K562 (cell line): ENCODE results near the gene OR8S1. TPM values are rescaled to one million over a fixed set of nuclear protein-coding genes. Genes with fewer than 3 reads are reported as not detected.

Experiments used
- BMI1 ChIP-seq: fragments of 150-350 bp; IDR thresholded peaks from 2 replicates; pipeline ENCODE4 v1.6.1; 2014; ENCODE audit warnings: low read length
- CTCF ChIP-seq, 3 experiments: IDR thresholded peaks in 2 of 3; conservative IDR thresholded peaks in 1 of 3; 2 replicates each; pipeline ENCODE4 v1.5.1; 2011 to 2012; ENCODE audit warnings: low read length in 3 of 3, mild to moderate bottlenecking in 3 of 3, control low read depth in 2 of 3, improper control_type of control experiment in 1 of 3, inconsistent platforms in 1 of 3, low read depth in 1 of 3, mixed read lengths in 1 of 3, moderate library complexity in 1 of 3; ENCODE audit not compliant: insufficient read depth in 2 of 3
- E2F4 ChIP-seq: sonication (generic); formaldehyde crosslinking; IDR thresholded peaks from 2 replicates; pipeline ENCODE4 v1.8.0; 2022; ENCODE audit warnings: mild to moderate bottlenecking, low read depth, missing genetic modification reagents
- ELF4 ChIP-seq: fragments of 450-650 bp; formaldehyde crosslinking; IDR thresholded peaks from 2 replicates; pipeline ENCODE4 v1.4.0; 2022; ENCODE audit warnings: missing genetic modification characterization
- FOXK1 ChIP-seq: sonication (generic); formaldehyde crosslinking; IDR thresholded peaks from 2 replicates; pipeline ENCODE4 v1.8.0; 2022; ENCODE audit warnings: missing genetic modification reagents, mild to moderate bottlenecking, borderline replicate concordance
- FOXM1 ChIP-seq, 2 experiments: fragments of 450-650 bp in 1 of 2; sonication (generic) in 1 of 2; formaldehyde crosslinking in 1 of 2; IDR thresholded peaks; 2 replicates each; pipeline versions ENCODE4 v1.6.1 to v1.9.0; 2017 to 2022; ENCODE audit warnings: low read depth in 2 of 2, mild to moderate bottlenecking in 2 of 2, missing genetic modification reagents in 1 of 2, moderate library complexity in 1 of 2
- GTF2F1 ChIP-seq: IDR thresholded peaks from 2 replicates; pipeline ENCODE4 v1.6.1; 2011; ENCODE audit warnings: low read depth, low read length, improper control_type of control experiment
- HCFC1 ChIP-seq: IDR thresholded peaks from 2 replicates; pipeline ENCODE4 v1.6.1; 2012; ENCODE audit warnings: low read depth, low read length, improper control_type of control experiment
- KAT8 ChIP-seq: fragments of 450-650 bp; IDR thresholded peaks from 2 replicates; pipeline ENCODE4 v1.6.1; 2016; ENCODE audit warnings: low read depth, mild to moderate bottlenecking
- MAZ ChIP-seq, 2 experiments: fragments of 450-650 bp in 1 of 2; sonication (generic) in 1 of 2; formaldehyde crosslinking; IDR thresholded peaks in 1 of 2; conservative IDR thresholded peaks in 1 of 2; 2 replicates each; pipeline versions ENCODE4 v1.4.0 to v1.5.0; 2020; ENCODE audit warnings: mild to moderate bottlenecking in 1 of 2, missing genetic modification reagents in 1 of 2
- MNT ChIP-seq, 2 experiments: fragments of 450-650 bp; conservative IDR thresholded peaks; 2 replicates each; pipeline ENCODE4 v1.6.1; 2017; ENCODE audit warnings: mild to moderate bottlenecking in 2 of 2, moderate library complexity in 2 of 2
- NR3C1 ChIP-seq: sonication (generic); formaldehyde crosslinking; IDR thresholded peaks from 2 replicates; pipeline ENCODE4 v1.8.1; 2022; ENCODE audit warnings: missing genetic modification reagents
- RAD21 ChIP-seq, 2 experiments: fragments of 250-450 bp in 1 of 2; fragments of 450-650 bp in 1 of 2; sonication (Bioruptor Pico) in 1 of 2; formaldehyde crosslinking in 1 of 2; IDR thresholded peaks in 1 of 2; conservative IDR thresholded peaks in 1 of 2; 2 replicates each; pipeline versions ENCODE4 v1.4.0 to v1.8.0; 2020 to 2022; ENCODE audit warnings: mild to moderate bottlenecking in 2 of 2, moderate library complexity in 1 of 2
- RBM39 ChIP-seq: fragments of 200-400 bp; formaldehyde crosslinking; optimal IDR thresholded peaks from 2 replicates; pipeline ENCODE3; 2018; ENCODE audit warnings: low read depth, low read length
- U2AF1 ChIP-seq: fragments of 200-400 bp; formaldehyde crosslinking; optimal IDR thresholded peaks from 2 replicates; pipeline ENCODE3; 2017; ENCODE audit warnings: mild to moderate bottlenecking, low read depth, low read length, moderate library complexity
- ZC3H11A ChIP-seq: IDR thresholded peaks from 2 replicates; pipeline ENCODE4 v1.6.1; 2012; ENCODE audit warnings: low read depth, low read length, improper control_type of control experiment
- ZC3H8 ChIP-seq: fragments of 450-650 bp; IDR thresholded peaks from 2 replicates; pipeline ENCODE4 v1.6.1; 2017
- ZNF518B ChIP-seq: fragments of 250-450 bp; sonication (Bioruptor Pico); IDR thresholded peaks from 2 replicates; pipeline ENCODE4 v1.5.0; 2021; ENCODE audit warnings: mild to moderate bottlenecking, moderate library complexity
- polyA plus RNA-seq, 8 experiments: library from polyadenylated mRNA; depleted of rRNA in 4 of 8; stranded (reverse) in 5 of 8; unstranded in 3 of 8; fragments of >200 nt; fragmentation: Nextera tagmentation in 2 of 8; fragmentation: Illumina TruSeq in 1 of 8; extraction: Ambion mirVana in 2 of 8; extraction: Trizol in 1 of 8; gene quantifications; 2 replicates each; pipeline versions ENCODE4 v1.2.1 to v1.2.3, GENCODE V29; 2011 to 2014; ENCODE audit warnings: inconsistent platforms in 1 of 8, missing spikeins in 1 of 8
- total RNA-seq, 7 experiments: library from RNA; depleted of rRNA in 6 of 7; stranded (reverse); fragments of >200 nt in 6 of 7; fragmentation: Illumina TruSeq in 2 of 7; extraction: Trizol in 2 of 7; gene quantifications; 2 replicates each; pipeline versions ENCODE4 v1.2.1 to v1.2.3, GENCODE V29; 2011 to 2021; ENCODE audit warnings: low replicate concordance in 1 of 7

OR8S1 gene
- total and polyA plus RNA-seq, 9 of the 15 experiments (the other 6 are each of a cell fraction or from before 2014, with no cell fraction given): not detected

GRCh38 chr12:48542300-48542928 is 17.0 kb downstream of the OR8S1 start (continued):
- TF ChIP-seq GTF2F1: no peak
- 0 out of 2 replicates have a peak, but pooled peaks have one; percentile 47 for TF ChIP-seq ZC3H11A
- TF ChIP-seq E2F4 (CRISPR knock-in tag): no peak
- no peak for TF ChIP-seq NR3C1 (CRISPR knock-in tag)
- no peak for TF ChIP-seq FOXM1 (IDR thresholded peaks at IDR 0.05; ENCODE audit: low read depth)
- no peak for TF ChIP-seq FOXM1 (CRISPR knock-in tag; IDR thresholded peaks at IDR 0.05; ENCODE audit: low read depth)
- TF ChIP-seq FOXK1 (CRISPR knock-in tag): no peak
- peak; percentile 99 for TF ChIP-seq RAD21 (CRISPR knock-in tag; conservative IDR thresholded peaks at IDR 0.05 in 1 of 2, IDR thresholded peaks at IDR 0.05 in 1 of 2)
- TF ChIP-seq BMI1: no peak
- TF ChIP-seq CTCF (IDR thresholded peaks at IDR 0.05 in 2 of 3, conservative IDR thresholded peaks at IDR 0.05 in 1 of 3; ENCODE audit: insufficient read depth in 2 of 3, low read depth in 1 of 3, low read length in 3 of 3): peak; percentile 88 to 96 (median 93)
- no peak for TF ChIP-seq U2AF1
- no peak for TF ChIP-seq KAT8
- TF ChIP-seq MNT (conservative IDR thresholded peaks at IDR 0.05): no peak
- TF ChIP-seq MAZ (CRISPR knock-in tag; conservative IDR thresholded peaks at IDR 0.05 in 1 of 2, IDR thresholded peaks at IDR 0.05 in 1 of 2): 0 out of 4 replicates have a peak, but pooled peaks of 1 of the 2 experiments have one; percentile 40
- TF ChIP-seq ZNF518B (CRISPR knock-in tag): no peak
- TF ChIP-seq ZC3H8: no peak
- no peak for TF ChIP-seq ELF4 (CRISPR knock-in tag)
- no peak for TF ChIP-seq RBM39
- TF ChIP-seq HCFC1: peak; percentile 19; the same call in 1 of the 2 replicates
